NCI-H146 (cell line): ENCODE measurements around the gene ERVFRD-1.
A peak's percentile ranks its signal among the peaks of the same experiment; 100 is the strongest.
"Not testable (repeated sequence)": the region's sequence is repeated elsewhere in the genome, so short reads cannot be mapped to it uniquely, and the experiment has no call there.

Experiments
- DNase-seq: peaks from one replicate; lab custom pipeline; 2025; lab: John Stamatoyannopoulos, UW

Gene ERVFRD-1

GRCh38 chr6:11091141-11091540 is 20.4 kb downstream of the ERVFRD-1 start:
- DNase-seq: not testable (repeated sequence)

- DNase-seq: no peak
Measured at GRCh38 chr6:11089695-11090094, 21.8 kb downstream of the ERVFRD-1 start.

- not testable (repeated sequence) for DNase-seq
Measured at GRCh38 chr6:11087141-11087812, 24.2 kb downstream of the ERVFRD-1 start.

- no peak for DNase-seq
Measured at GRCh38 chr6:11085758-11086435, 25.6 kb downstream of the ERVFRD-1 start.

GRCh38 chr6:11083956-11084355 is 27.6 kb downstream of the ERVFRD-1 start:
- no peak for DNase-seq

GRCh38 chr6:11083491-11083890 is 28.0 kb downstream of the ERVFRD-1 start:
- DNase-seq: no peak

- DNase-seq: no peak
Measured at GRCh38 chr6:11080296-11080695, 31.2 kb downstream of the ERVFRD-1 start.

GRCh38 chr6:11078266-11078665 is 33.3 kb downstream of the ERVFRD-1 start:
- DNase-seq: no peak

- no peak for DNase-seq
Measured at GRCh38 chr6:11076540-11076939, 35.0 kb downstream of the ERVFRD-1 start.

GRCh38 chr6:11072101-11072500 is 39.4 kb downstream of the ERVFRD-1 start:
- DNase-seq: no peak

GRCh38 chr6:11069760-11070159 is 41.8 kb downstream of the ERVFRD-1 start:
- DNase-seq: no peak

- DNase-seq: peak; percentile 62
Measured at GRCh38 chr6:11067348-11067747, 44.2 kb downstream of the ERVFRD-1 start.

GRCh38 chr6:11066505-11067347 is 44.8 kb downstream of the ERVFRD-1 start:
- no peak for DNase-seq

GRCh38 chr6:11065436-11066202 is 45.9 kb downstream of the ERVFRD-1 start:
- DNase-seq: no peak

- no peak for DNase-seq
Measured at GRCh38 chr6:11064836-11065235, 46.7 kb downstream of the ERVFRD-1 start.

- no peak for DNase-seq
Measured at GRCh38 chr6:11062715-11063114, 48.8 kb downstream of the ERVFRD-1 start.

- DNase-seq: no peak
Measured at GRCh38 chr6:11062083-11062482, 49.4 kb downstream of the ERVFRD-1 start.

GRCh38 chr6:11058406-11058805 is 53.1 kb downstream of the ERVFRD-1 start:
- no peak for DNase-seq

- DNase-seq: no peak
Measured at GRCh38 chr6:11056871-11057270, 54.7 kb downstream of the ERVFRD-1 start.

- DNase-seq: no peak
Measured at GRCh38 chr6:11055127-11055627, 56.3 kb downstream of the ERVFRD-1 start.

- no peak for DNase-seq
Measured at GRCh38 chr6:11054722-11055121, 56.8 kb downstream of the ERVFRD-1 start.

GRCh38 chr6:11053307-11053706 is 58.2 kb downstream of the ERVFRD-1 start:
- no peak for DNase-seq
